ENCODE results near the gene COPS2. TPM values are rescaled to one million over a fixed set of nuclear protein-coding genes. Genes with fewer than 3 reads are reported as not detected.
A peak's percentile ranks its signal among the peaks of the same experiment; 100 is the strongest.

Gene COPS2
- total and polyA plus RNA-seq, 2 of the 13 experiments (the other 11 are each of a cell fraction or from before 2014, with no cell fraction given): 37.8 to 66.3 TPM

GRCh38 chr15:49155110-49155833, at the start of gene COPS2 (continued):
- TF ChIP-seq, protein P1, sequence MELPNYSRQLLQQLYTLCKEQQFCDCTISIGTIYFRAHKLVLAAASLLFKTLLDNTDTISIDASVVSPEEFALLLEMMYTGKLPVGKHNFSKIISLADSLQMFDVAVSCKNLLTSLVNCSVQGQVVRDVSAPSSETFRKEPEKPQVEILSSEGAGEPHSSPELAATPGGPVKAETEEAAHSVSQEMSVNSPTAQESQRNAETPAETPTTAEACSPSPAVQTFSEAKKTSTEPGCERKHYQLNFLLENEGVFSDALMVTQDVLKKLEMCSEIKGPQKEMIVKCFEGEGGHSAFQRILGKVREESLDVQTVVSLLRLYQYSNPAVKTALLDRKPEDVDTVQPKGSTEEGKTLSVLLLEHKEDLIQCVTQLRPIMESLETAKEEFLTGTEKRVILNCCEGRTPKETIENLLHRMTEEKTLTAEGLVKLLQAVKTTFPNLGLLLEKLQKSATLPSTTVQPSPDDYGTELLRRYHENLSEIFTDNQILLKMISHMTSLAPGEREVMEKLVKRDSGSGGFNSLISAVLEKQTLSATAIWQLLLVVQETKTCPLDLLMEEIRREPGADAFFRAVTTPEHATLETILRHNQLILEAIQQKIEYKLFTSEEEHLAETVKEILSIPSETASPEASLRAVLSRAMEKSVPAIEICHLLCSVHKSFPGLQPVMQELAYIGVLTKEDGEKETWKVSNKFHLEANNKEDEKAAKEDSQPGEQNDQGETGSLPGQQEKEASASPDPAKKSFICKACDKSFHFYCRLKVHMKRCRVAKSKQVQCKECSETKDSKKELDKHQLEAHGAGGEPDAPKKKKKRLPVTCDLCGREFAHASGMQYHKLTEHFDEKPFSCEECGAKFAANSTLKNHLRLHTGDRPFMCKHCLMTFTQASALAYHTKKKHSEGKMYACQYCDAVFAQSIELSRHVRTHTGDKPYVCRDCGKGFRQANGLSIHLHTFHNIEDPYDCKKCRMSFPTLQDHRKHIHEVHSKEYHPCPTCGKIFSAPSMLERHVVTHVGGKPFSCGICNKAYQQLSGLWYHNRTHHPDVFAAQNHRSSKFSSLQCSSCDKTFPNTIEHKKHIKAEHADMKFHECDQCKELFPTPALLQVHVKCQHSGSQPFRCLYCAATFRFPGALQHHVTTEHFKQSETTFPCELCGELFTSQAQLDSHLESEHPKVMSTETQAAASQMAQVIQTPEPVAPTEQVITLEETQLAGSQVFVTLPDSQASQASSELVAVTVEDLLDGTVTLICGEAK (IDR thresholded peaks at IDR 0.05): peak; percentile 98
- TF ChIP-seq, protein P1 (CRISPR knock-in tag; IDR thresholded peaks at IDR 0.05): peak; percentile 88; the same call in 1 of the 2 replicates
- TF ChIP-seq, protein P2, sequence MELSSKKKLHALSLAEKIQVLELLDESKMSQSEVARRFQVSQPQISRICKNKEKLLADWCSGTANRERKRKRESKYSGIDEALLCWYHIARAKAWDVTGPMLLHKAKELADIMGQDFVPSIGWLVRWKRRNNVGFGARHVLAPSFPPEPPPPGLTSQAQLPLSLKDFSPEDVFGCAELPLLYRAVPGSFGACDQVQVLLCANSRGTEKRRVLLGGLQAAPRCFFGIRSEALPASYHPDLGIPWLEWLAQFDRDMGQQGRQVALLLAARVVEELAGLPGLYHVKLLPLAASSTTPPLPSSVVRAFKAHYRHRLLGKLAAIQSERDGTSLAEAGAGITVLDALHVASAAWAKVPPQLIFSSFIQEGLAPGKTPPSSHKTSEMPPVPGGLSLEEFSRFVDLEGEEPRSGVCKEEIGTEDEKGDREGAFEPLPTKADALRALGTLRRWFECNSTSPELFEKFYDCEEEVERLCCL (CRISPR knock-in tag; IDR thresholded peaks at IDR 0.05; ENCODE audit: borderline replicate concordance): 0 out of 2 replicates have a peak, but pooled peaks have one; percentile 63
- TF ChIP-seq HIVEP1 (CRISPR knock-in tag; IDR thresholded peaks at IDR 0.05) (peak; percentile 52; the same call in 1 of the 2 replicates), HDAC1 (CRISPR knock-in tag; IDR thresholded peaks at IDR 0.05) (peak; percentile 78), POGK (CRISPR knock-in tag; conservative IDR thresholded peaks at IDR 0.05) (peak; percentile 43; the same call in 1 of the 2 replicates), FIP1L1 (IDR thresholded peaks at IDR 0.05; ENCODE audit: borderline replicate concordance, insufficient read depth, low read depth, low read length) (no peak), ZBTB4 (CRISPR knock-in tag; IDR thresholded peaks at IDR 0.05; ENCODE audit: borderline replicate concordance) (no peak)

Data from HepG2 (cell line).